Esophagus muscularis mucosa (tissue), 4 donors: ENCODE results near the gene HERPUD2.

Source experiments
- CTCF ChIP-seq, 3 experiments: fragments of 200-600 bp in 2 of 3; fragments of 450-650 bp in 1 of 3; sonication (generic) in 2 of 3; IDR thresholded peaks; one replicate each; pipeline ENCODE4 v1.5.1; 2017 to 2019; ENCODE audit warnings: antibody characterized with exemption in 3 of 3, mild to moderate bottlenecking in 2 of 3, moderate library complexity in 1 of 3
- EP300 ChIP-seq: sonication (generic); formaldehyde crosslinking; IDR thresholded peaks from one replicate; pipeline ENCODE4 v1.6.1; 2017; ENCODE audit warnings: antibody characterized with exemption
- POLR2A ChIP-seq: fragments of 450-650 bp; IDR thresholded peaks from one replicate; pipeline ENCODE4 v1.6.1; 2017; ENCODE audit warnings: antibody characterized with exemption, moderate library complexity, mild to moderate bottlenecking, low read depth
- POLR2AphosphoS5 ChIP-seq, 2 donors: sonication (generic); formaldehyde crosslinking; IDR thresholded peaks; one replicate each; pipeline ENCODE4 v1.6.1; 2017; ENCODE audit warnings: antibody characterized with exemption in 2 of 2

GRCh38 chr7:35649711-35650110 lies 45.2 kb downstream of the HERPUD2 start:
- TF ChIP-seq POLR2A (no peak), CTCF (IDR thresholded peaks at IDR 0.05) (no peak), EP300 (no peak), POLR2AphosphoS5 (IDR thresholded peaks at IDR 0.05) (no peak)
